Measurements from ENCODE around the gene BLCAP.

Gene BLCAP

DNA sequence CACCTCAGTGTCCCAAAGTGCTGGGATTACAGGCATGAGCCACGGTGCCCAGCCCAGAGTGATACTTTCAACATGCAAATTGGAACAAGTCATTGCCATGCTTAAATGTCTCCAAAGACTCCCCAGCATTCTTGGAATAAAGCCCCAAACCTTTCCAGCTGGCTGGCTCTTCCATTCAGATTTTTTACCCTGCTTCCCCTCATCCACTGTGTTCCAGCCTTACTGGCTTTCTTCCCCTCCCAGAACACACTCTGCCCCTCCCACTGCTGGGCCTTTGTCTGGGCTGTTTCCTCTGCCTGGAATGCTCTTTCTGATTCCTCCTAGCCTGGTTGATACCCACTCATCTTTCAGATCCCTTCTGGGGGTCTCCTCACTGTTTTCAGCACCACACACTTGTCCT lies 46.8 kb downstream of the BLCAP start:
- TF ChIP-seq, protein P1, sequence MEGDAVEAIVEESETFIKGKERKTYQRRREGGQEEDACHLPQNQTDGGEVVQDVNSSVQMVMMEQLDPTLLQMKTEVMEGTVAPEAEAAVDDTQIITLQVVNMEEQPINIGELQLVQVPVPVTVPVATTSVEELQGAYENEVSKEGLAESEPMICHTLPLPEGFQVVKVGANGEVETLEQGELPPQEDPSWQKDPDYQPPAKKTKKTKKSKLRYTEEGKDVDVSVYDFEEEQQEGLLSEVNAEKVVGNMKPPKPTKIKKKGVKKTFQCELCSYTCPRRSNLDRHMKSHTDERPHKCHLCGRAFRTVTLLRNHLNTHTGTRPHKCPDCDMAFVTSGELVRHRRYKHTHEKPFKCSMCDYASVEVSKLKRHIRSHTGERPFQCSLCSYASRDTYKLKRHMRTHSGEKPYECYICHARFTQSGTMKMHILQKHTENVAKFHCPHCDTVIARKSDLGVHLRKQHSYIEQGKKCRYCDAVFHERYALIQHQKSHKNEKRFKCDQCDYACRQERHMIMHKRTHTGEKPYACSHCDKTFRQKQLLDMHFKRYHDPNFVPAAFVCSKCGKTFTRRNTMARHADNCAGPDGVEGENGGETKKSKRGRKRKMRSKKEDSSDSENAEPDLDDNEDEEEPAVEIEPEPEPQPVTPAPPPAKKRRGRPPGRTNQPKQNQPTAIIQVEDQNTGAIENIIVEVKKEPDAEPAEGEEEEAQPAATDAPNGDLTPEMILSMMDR (IDR thresholded peaks at IDR 0.05; ENCODE audit: low read depth, low read length, poor library complexity, severe bottlenecking), result no peak
- TF ChIP-seq EZH2phosphoT487 (IDR thresholded peaks at IDR 0.05; ENCODE audit: borderline replicate concordance, low read length), result no peak
- peaks cover 9% of the 10 kb centered on the region for H3K27me3 ChIP-seq (ENCODE audit: control insufficient read depth, low read length)
- H3K27ac ChIP-seq (ENCODE audit: low read depth, low read length), result no peak overlapping the region
- no peaks in the 10 kb centered on the region for H3K4me1 ChIP-seq (ENCODE audit: control insufficient read depth, low read length)
- no peak overlapping the region for H3K4me3 ChIP-seq (ENCODE audit: low read length)
- no peaks in the 10 kb centered on the region for H4K20me1 ChIP-seq (ENCODE audit: control insufficient read depth, insufficient read depth, low read depth, low read length)
- H3K36me3 ChIP-seq (ENCODE audit: control insufficient read depth, low read length), result no peaks in the 10 kb centered on the region
- H3K4me2 ChIP-seq (ENCODE audit: low read length), result no peak overlapping the region
- H3F3A ChIP-seq (ENCODE audit: control insufficient read depth, insufficient read depth), result no peaks in the 10 kb centered on the region
- no peaks in the 10 kb centered on the region for H3K9me2 ChIP-seq (replicated peaks; ENCODE audit: control insufficient read depth, low read length)
- no peaks in the 10 kb centered on the region for H3K79me2 ChIP-seq (ENCODE audit: control insufficient read depth, low read length)
- no peaks in the 10 kb centered on the region for H3K9me3 ChIP-seq (ENCODE audit: control insufficient read depth, insufficient read depth, low read length)

DNA sequence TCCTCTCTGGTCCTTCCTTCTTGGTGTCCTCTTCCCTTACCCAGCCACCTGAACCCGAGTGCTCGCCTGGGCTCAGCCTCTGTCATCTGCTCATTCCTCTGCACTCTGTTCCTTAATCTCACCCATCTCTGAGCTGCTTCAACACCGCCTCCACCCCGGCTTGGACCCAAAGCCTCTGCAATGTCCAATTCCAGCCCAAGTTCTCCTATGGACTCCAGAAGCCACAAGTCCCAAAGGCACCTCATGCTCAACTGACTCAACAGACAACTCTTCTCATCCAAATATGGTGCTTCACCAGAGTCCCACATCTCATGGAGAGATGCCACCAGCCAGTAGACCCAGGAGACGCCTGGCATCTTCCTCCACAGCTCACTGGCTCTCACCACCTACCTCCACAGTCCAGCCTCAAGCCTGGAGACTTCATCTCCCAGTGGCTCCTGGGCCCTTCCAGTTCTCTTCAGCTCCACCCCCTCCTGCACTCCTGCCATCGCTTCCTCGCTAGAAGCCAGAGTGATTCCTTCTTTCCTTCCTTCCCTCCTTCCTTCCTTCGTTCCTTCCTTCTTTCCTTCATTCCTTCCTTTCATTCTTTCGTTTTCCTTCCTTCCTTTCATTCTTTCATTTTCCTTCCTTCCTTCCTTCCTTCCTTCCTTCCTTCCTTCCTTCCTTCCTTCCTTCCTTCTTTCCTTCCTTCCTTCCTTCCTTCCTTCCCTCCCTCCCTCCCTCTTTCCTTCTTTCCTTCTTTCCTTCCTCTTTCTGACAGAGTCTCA lies 47.6 kb downstream of the BLCAP start:
- Histone ChIP-seq H3K4me1 (ENCODE audit: control insufficient read depth, low read length) (peaks cover 3% of the 10 kb centered on the region; the same call in 1 of the 2 replicates), H3K9me3 (ENCODE audit: control insufficient read depth, insufficient read depth, low read length) (no peaks in the 10 kb centered on the region), H3K27ac (ENCODE audit: low read depth, low read length) (no peak overlapping the region), H3K36me3 (ENCODE audit: control insufficient read depth, low read length) (no peaks in the 10 kb centered on the region), H3F3A (ENCODE audit: control insufficient read depth, insufficient read depth) (no peaks in the 10 kb centered on the region), H4K20me1 (ENCODE audit: control insufficient read depth, insufficient read depth, low read depth, low read length) (no peaks in the 10 kb centered on the region), H3K79me2 (ENCODE audit: control insufficient read depth, low read length) (no peaks in the 10 kb centered on the region), H3K4me2 (ENCODE audit: low read length) (no peak overlapping the region), H3K4me3 (ENCODE audit: low read length) (no peak overlapping the region), H3K9me2 (replicated peaks; ENCODE audit: control insufficient read depth, low read length) (no peaks in the 10 kb centered on the region), H3K27me3 (ENCODE audit: control insufficient read depth, low read length) (peaks cover 15% of the 10 kb centered on the region)
- no peak for TF ChIP-seq EZH2phosphoT487 (IDR thresholded peaks at IDR 0.05; ENCODE audit: borderline replicate concordance, low read length)
- TF ChIP-seq, protein P1 (IDR thresholded peaks at IDR 0.05; ENCODE audit: low read depth, low read length, poor library complexity, severe bottlenecking), result no peak

DNA sequence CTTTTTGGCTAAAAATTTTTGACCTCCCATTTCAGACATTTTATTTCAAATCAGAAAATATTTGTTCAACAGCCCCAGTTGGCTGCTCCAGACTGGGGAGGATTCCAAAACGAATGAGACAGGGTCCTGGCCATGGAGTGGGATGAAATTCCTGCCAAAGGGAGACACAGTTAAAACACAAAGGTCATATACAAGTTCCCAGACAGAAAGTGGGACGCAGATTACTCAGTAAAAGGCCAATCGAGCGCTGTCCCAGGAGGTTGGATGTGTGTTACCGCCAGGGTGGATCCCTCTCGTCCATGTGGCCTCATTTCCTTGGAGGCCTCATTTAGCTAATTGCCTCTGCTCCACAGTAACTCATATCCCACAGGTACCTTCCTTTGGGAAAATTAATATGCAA lies 48.4 kb downstream of the BLCAP start:
- H3K79me2 ChIP-seq (ENCODE audit: control insufficient read depth, low read length), result no peaks in the 10 kb centered on the region
- no peaks in the 10 kb centered on the region for H3F3A ChIP-seq (ENCODE audit: control insufficient read depth, insufficient read depth)
- H3K27ac ChIP-seq (ENCODE audit: low read depth, low read length), result no peak overlapping the region
- H3K27me3 ChIP-seq (ENCODE audit: control insufficient read depth, low read length), result peaks cover 16% of the 10 kb centered on the region
- no peaks in the 10 kb centered on the region for H4K20me1 ChIP-seq (ENCODE audit: control insufficient read depth, insufficient read depth, low read depth, low read length)
- peaks cover 4% of the 10 kb centered on the region; the same call in 1 of the 2 replicates for H3K4me1 ChIP-seq (ENCODE audit: control insufficient read depth, low read length)
- no peaks in the 10 kb centered on the region for H3K9me3 ChIP-seq (ENCODE audit: control insufficient read depth, insufficient read depth, low read length)
- no peak overlapping the region for H3K4me3 ChIP-seq (ENCODE audit: low read length)
- no peaks in the 10 kb centered on the region for H3K9me2 ChIP-seq (replicated peaks; ENCODE audit: control insufficient read depth, low read length)
- no peak for TF ChIP-seq EZH2phosphoT487 (IDR thresholded peaks at IDR 0.05; ENCODE audit: borderline replicate concordance, low read length)
- TF ChIP-seq, protein P1 (IDR thresholded peaks at IDR 0.05; ENCODE audit: low read depth, low read length, poor library complexity, severe bottlenecking), result no peak
- H3K4me2 ChIP-seq (ENCODE audit: low read length), result no peak overlapping the region
- H3K36me3 ChIP-seq (ENCODE audit: control insufficient read depth, low read length), result no peaks in the 10 kb centered on the region
